IMR-90 (cell line): ENCODE results near the gene PLRG1.

Experiments used
- FOS ChIP-seq: fragments of 150-350 bp; IDR thresholded peaks from 2 replicates; pipeline ENCODE4 v1.6.1; 2016; ENCODE audit warnings: low read depth, low read length
- MAZ ChIP-seq: IDR thresholded peaks from 2 replicates; pipeline ENCODE4 v1.6.1; 2012; ENCODE audit warnings: low read depth, mild to moderate bottlenecking, low read length, improper control_type of control experiment, moderate library complexity, borderline replicate concordance
- MXI1 ChIP-seq: IDR thresholded peaks from 2 replicates; pipeline ENCODE4 v1.6.1; 2012; ENCODE audit warnings: low read depth, mild to moderate bottlenecking, low read length, moderate library complexity, borderline replicate concordance
- POLR2A ChIP-seq: IDR thresholded peaks from 2 replicates; pipeline ENCODE4 v1.6.1; 2012; ENCODE audit warnings: mild to moderate bottlenecking, low read depth, low read length
- SMC3 ChIP-seq: fragments of 150-350 bp; IDR thresholded peaks from 2 replicates; pipeline ENCODE4 v1.6.1; 2016; ENCODE audit warnings: low read depth, mild to moderate bottlenecking, antibody characterized with exemption, low read length, moderate library complexity
- TF ChIP-seq, protein P1 (sequence below): fragments of 150-350 bp; IDR thresholded peaks from 2 replicates; pipeline ENCODE4 v1.6.1; 2016; ENCODE audit warnings: low read depth, mild to moderate bottlenecking, low read length, moderate library complexity, borderline replicate concordance
- TF ChIP-seq, protein P2 (sequence below): conservative IDR thresholded peaks from 2 replicates; pipeline ENCODE4 v1.5.1; 2012; ENCODE audit warnings: mild to moderate bottlenecking, low read depth, low read length, improper control_type of control experiment
- TF ChIP-seq, protein P3 (sequence below): fragments of 150-350 bp; IDR thresholded peaks from 2 replicates; pipeline ENCODE4 v1.6.1; 2017; ENCODE audit warnings: mild to moderate bottlenecking, antibody characterized with exemption, low read length, low read depth

DNA sequence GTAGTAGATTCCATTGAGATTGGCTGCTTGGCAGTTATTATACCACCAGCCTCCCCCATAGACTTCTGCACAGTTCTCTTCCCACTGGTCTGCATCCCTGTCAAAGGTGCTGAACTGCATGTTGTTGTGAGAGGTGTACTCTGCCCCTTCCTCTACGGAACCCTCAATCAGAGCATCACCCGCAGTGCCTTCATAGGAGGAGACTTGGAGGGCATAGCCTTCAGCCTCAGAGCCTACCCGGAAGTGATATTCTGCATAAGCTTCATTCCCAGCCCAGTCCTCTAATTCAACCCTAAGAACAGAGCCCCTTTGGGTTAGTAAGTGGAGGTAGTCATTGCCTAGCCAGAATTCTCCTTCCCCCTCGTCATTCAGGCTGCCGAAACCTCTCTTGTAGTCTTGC is 34.1 kb upstream of the PLRG1 start:
- TF ChIP-seq, protein P1, sequence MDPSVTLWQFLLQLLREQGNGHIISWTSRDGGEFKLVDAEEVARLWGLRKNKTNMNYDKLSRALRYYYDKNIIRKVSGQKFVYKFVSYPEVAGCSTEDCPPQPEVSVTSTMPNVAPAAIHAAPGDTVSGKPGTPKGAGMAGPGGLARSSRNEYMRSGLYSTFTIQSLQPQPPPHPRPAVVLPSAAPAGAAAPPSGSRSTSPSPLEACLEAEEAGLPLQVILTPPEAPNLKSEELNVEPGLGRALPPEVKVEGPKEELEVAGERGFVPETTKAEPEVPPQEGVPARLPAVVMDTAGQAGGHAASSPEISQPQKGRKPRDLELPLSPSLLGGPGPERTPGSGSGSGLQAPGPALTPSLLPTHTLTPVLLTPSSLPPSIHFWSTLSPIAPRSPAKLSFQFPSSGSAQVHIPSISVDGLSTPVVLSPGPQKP = no peak
- TF ChIP-seq POLR2A (no peak), FOS (no peak), MAZ (no peak), MXI1 (no peak), SMC3 (no peak)
- TF ChIP-seq, protein P2, sequence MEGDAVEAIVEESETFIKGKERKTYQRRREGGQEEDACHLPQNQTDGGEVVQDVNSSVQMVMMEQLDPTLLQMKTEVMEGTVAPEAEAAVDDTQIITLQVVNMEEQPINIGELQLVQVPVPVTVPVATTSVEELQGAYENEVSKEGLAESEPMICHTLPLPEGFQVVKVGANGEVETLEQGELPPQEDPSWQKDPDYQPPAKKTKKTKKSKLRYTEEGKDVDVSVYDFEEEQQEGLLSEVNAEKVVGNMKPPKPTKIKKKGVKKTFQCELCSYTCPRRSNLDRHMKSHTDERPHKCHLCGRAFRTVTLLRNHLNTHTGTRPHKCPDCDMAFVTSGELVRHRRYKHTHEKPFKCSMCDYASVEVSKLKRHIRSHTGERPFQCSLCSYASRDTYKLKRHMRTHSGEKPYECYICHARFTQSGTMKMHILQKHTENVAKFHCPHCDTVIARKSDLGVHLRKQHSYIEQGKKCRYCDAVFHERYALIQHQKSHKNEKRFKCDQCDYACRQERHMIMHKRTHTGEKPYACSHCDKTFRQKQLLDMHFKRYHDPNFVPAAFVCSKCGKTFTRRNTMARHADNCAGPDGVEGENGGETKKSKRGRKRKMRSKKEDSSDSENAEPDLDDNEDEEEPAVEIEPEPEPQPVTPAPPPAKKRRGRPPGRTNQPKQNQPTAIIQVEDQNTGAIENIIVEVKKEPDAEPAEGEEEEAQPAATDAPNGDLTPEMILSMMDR = no peak
- TF ChIP-seq, protein P3, sequence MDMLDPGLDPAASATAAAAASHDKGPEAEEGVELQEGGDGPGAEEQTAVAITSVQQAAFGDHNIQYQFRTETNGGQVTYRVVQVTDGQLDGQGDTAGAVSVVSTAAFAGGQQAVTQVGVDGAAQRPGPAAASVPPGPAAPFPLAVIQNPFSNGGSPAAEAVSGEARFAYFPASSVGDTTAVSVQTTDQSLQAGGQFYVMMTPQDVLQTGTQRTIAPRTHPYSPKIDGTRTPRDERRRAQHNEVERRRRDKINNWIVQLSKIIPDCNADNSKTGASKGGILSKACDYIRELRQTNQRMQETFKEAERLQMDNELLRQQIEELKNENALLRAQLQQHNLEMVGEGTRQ = no peak
